Renal pelvis (tissue), 4 donors: ENCODE results near the gene AGAP5. TPM values are rescaled to one million over a fixed set of nuclear protein-coding genes. Genes with fewer than 3 reads are reported as not detected.

Experiments
- DNase-seq: peaks from one replicate; pipeline ENCODE4 v3.0.0-alpha.2; 2013
- polyA plus RNA-seq, 3 donors: library from polyadenylated mRNA; unstranded; fragments of 120-200 nt; gene quantifications; one replicate each; pipeline ENCODE4 v1.2.1, GENCODE V29; 2013; ENCODE audit not compliant: insufficient read length in 3 of 3

AGAP5 gene
- polyA plus RNA-seq, 3 donors = 9.0 to 32.0 (median 28.9) TPM

GRCh38 chr10:73628405-73628804 is 69.5 kb downstream of the AGAP5 start:
- no peak for DNase-seq

- DNase-seq = no peak
Observed at GRCh38 chr10:73627300-73627699, 70.6 kb downstream of the AGAP5 start.

GRCh38 chr10:73625884-73626752 is 71.8 kb downstream of the AGAP5 start:
- peak; percentile 99 for DNase-seq

GRCh38 chr10:73625004-73625883 is 72.7 kb downstream of the AGAP5 start:
- peak; percentile 66 for DNase-seq

Other genes starting within 250 kb of the AGAP5 start
- 10 to 100 TPM; 58.0 to 67.0 (median 61.3) TPM for gene PPP3CB, start 202.1 kb downstream of the AGAP5 start, polyA plus RNA-seq
- 10 to 100 TPM; 30.0 to 51.1 (median 44.9) TPM for gene USP54, start 106.8 kb downstream of the AGAP5 start, polyA plus RNA-seq
- gene MYOZ1, start 56.6 kb downstream of the AGAP5 start, polyA plus RNA-seq = 1 to 10 TPM; 4.6 to 6.0 (median 6.0) TPM
- under 1 TPM; 0.33 to 0.92 (median 0.74) TPM for gene SYNPO2L, start 42.1 kb downstream of the AGAP5 start, polyA plus RNA-seq
- gene SEC24C, start 46.3 kb upstream of the AGAP5 start, polyA plus RNA-seq = 10 to 100 TPM; 67.3 to 70.2 (median 68.7) TPM
- 10 to 100 TPM; 50.0 to 55.2 (median 54.5) TPM for gene CHCHD1, start 83.9 kb upstream of the AGAP5 start, polyA plus RNA-seq
- 100 to 1,000 TPM in 2 of 3 donors, 10 to 100 TPM in 1; 98.2 to 126 (median 125) TPM for gene ZSWIM8, start 87.5 kb upstream of the AGAP5 start, polyA plus RNA-seq
- 10 to 100 TPM; 32.8 to 46.7 (median 41.7) TPM for gene NDST2, start 113.5 kb upstream of the AGAP5 start, polyA plus RNA-seq
- 10 to 100 TPM; 21.5 to 35.9 (median 33.2) TPM for gene CAMK2G, start 176.4 kb upstream of the AGAP5 start, polyA plus RNA-seq
- 10 to 100 TPM; 13.3 to 17.6 (median 15.4) TPM for gene PLAU, start 213.0 kb upstream of the AGAP5 start, polyA plus RNA-seq